Spleen (tissue), 7 donors: ENCODE data around the gene UNC13A.

Experiments used
- POLR2A ChIP-seq, 3 donors: fragments of 450-650 bp; IDR thresholded peaks; one replicate each; pipeline ENCODE4 v1.5.1; 2017; ENCODE audit warnings: antibody characterized with exemption in 3 of 3, mild to moderate bottlenecking in 1 of 3
- POLR2AphosphoS5 ChIP-seq, 3 donors: sonication (generic); formaldehyde crosslinking; IDR thresholded peaks; one replicate each; pipeline ENCODE4 v1.5.1; 2017; ENCODE audit warnings: antibody characterized with exemption in 3 of 3
- TF ChIP-seq, protein P1 (sequence below), 11 experiments: fragments of 200-600 bp in 7 of 11; fragments of 450-650 bp in 4 of 11; sonication (generic) in 4 of 11; IDR thresholded peaks in 8 of 11; conservative IDR thresholded peaks in 3 of 11; 1 replicate in 7 of 11; 2 replicates in 4 of 11; pipeline versions ENCODE4 v1.4.0 to v1.8.0; 2016 to 2021; ENCODE audit warnings: antibody characterized with exemption in 11 of 11, inconsistent platforms in 4 of 11, mild to moderate bottlenecking in 1 of 11
- donor health status: DM: no; HTN: no; CAD: no; lungs with moderate emphysema.
- donor health status: DM: no; HTN: no; CAD: no.
- donor health status: DM: no; HTN: no; CAD: no.

DNA sequence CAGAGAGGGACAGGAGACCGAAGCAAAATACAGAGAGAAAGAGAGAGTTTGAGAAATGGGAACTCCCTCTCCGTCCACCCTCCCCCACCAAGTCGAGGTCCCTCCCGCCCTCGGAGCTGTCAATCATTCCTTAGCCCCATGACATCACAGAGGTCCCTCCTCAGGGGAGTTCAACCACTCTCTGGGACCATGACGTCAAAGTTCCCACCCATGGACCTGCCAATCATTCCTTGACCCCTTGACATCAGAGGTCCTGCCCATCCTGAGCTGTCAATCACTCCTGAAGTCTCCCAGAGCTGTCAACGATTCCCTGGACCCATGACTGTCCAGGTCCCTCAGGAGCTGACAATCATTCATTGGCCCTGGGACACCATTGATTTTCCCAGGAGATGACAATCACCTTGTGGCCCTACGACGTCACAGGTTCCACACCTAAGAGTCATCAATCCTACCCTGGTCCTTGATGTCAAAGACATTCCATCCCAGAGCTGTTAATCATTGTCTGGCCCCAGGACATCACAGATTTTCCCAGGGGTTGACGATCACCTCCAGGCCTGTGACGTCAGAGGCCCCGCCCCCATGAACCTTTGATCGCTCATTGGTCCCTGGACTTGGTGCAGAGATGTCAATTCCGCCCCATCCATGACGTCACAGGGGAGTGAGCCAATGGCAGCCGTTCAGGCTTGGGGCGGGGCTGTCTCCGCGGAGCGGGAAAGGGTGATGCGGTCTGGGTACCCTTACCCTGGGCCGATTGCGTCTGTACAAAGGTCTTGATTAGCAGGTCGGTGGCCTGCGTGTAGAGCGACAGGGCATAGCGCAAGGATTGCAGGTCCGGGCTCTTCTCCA lies 71.0 kb downstream of the UNC13A start:
- TF ChIP-seq, protein P1, sequence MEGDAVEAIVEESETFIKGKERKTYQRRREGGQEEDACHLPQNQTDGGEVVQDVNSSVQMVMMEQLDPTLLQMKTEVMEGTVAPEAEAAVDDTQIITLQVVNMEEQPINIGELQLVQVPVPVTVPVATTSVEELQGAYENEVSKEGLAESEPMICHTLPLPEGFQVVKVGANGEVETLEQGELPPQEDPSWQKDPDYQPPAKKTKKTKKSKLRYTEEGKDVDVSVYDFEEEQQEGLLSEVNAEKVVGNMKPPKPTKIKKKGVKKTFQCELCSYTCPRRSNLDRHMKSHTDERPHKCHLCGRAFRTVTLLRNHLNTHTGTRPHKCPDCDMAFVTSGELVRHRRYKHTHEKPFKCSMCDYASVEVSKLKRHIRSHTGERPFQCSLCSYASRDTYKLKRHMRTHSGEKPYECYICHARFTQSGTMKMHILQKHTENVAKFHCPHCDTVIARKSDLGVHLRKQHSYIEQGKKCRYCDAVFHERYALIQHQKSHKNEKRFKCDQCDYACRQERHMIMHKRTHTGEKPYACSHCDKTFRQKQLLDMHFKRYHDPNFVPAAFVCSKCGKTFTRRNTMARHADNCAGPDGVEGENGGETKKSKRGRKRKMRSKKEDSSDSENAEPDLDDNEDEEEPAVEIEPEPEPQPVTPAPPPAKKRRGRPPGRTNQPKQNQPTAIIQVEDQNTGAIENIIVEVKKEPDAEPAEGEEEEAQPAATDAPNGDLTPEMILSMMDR (IDR thresholded peaks at IDR 0.05 in 8 of 11, conservative IDR thresholded peaks at IDR 0.05 in 3 of 11), result no peak
- TF ChIP-seq POLR2A (IDR thresholded peaks at IDR 0.05), result no peak
- TF ChIP-seq POLR2AphosphoS5 (IDR thresholded peaks at IDR 0.05), result no peak
